HG03045 (cell line): ENCODE results near the gene CT45A7.
"Not testable (repeated sequence)": the region's sequence is repeated elsewhere in the genome, so short reads cannot be mapped to it uniquely, and the experiment has no call there.

Experiments used
- ATAC-seq: cut with Tn5 transposase; IDR thresholded peaks from one replicate; pipeline ENCODE4 v1.9.1; 2021; ENCODE audit warnings: mild to moderate bottlenecking, moderate library complexity; ENCODE audit not compliant: unreplicated experiment

The CT45A7 gene, protein sequence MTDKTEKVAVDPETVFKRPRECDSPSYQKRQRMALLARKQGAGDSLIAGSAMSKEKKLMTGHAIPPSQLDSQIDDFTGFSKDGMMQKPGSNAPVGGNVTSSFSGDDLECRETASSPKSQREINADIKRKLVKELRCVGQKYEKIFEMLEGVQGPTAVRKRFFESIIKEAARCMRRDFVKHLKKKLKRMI

DNA sequence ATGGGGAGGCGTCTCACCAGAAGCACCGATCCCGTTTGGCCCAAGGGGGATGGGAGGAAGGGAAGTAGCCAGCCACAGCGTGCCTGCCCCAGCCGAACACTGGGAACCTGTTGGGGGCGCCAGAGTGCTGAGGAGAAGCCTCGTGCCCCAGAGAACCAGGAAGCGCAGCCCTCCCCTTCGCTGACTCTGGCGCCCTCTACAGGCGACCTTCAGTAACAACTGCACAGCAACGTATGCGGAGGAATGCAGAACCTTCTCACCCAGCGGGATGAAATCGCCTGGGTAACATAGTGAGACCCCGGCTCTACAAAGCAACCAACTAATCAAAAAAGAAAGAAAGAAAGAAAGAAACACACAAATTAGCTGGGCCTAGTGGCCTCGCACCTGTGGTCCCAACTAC lies at the start of gene CT45A7:
Gene CT45A7, minus strand, starts transcription at position 101 of the 400 bp plus-strand sequence. CDS start 3,747 bp downstream, outside the sequence.
- ATAC-seq: not testable (repeated sequence)

DNA sequence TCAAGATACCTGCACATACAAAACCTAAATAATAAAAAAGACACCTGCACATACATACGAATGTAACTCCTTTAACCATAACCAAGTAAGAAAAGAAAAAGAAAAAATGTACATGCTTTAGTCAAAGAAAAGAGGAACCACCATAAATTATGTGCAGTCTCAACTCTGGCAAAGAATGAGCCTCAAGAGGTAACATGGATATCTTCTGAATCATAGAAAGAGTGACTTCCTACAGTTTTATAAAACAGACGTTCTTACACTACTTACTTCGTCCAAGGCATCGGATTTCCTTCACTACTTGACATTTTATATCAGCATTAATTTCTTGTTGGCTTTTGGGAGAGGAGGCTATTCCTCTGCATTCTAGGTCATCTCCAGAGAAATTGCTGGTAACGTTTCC lies 45.7 kb upstream of the CT45A7 start:
- ATAC-seq: not testable (repeated sequence)

DNA sequence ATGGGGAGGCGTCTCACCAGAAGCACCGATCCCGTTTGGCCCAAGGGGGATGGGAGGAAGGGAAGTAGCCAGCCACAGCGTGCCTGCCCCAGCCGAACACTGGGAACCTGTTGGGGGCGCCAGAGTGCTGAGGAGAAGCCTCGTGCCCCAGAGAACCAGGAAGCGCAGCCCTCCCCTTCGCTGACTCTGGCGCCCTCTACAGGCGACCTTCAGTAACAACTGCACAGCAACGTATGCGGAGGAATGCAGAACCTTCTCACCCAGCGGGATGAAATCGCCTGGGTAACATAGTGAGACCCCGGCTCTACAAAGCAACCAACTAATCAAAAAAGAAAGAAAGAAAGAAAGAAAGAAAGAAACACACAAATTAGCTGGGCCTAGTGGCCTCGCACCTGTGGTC lies 34.6 kb upstream of the CT45A7 start, which contains the start of gene CT45A9:
Gene CT45A9, minus strand, starts transcription at position 101 of the 400 bp plus-strand sequence. CDS start 3,751 bp downstream, outside the sequence.
- not testable (repeated sequence) for ATAC-seq

DNA sequence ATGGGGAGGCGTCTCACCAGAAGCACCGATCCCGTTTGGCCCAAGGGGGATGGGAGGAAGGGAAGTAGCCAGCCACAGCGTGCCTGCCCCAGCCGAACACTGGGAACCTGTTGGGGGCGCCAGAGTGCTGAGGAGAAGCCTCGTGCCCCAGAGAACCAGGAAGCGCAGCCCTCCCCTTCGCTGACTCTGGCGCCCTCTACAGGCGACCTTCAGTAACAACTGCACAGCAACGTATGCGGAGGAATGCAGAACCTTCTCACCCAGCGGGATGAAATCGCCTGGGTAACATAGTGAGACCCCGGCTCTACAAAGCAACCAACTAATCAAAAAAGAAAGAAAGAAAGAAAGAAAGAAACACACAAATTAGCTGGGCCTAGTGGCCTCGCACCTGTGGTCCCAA lies 17.4 kb upstream of the CT45A7 start, which contains the start of gene CT45A8:
Gene CT45A8, minus strand, starts transcription at position 101 of the 400 bp plus-strand sequence. CDS start 3,755 bp downstream, outside the sequence.
- ATAC-seq: not testable (repeated sequence)

DNA sequence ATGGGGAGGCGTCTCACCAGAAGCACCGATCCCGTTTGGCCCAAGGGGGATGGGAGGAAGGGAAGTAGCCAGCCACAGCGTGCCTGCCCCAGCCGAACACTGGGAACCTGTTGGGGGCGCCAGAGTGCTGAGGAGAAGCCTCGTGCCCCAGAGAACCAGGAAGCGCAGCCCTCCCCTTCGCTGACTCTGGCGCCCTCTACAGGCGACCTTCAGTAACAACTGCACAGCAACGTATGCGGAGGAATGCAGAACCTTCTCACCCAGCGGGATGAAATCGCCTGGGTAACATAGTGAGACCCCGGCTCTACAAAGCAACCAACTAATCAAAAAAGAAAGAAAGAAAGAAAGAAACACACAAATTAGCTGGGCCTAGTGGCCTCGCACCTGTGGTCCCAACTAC lies 17.2 kb downstream of the CT45A7 start, which contains the start of gene CT45A2:
Gene CT45A2, minus strand, starts transcription at position 101 of the 400 bp plus-strand sequence. CDS start 3,747 bp downstream, outside the sequence.
- ATAC-seq: not testable (repeated sequence)

DNA sequence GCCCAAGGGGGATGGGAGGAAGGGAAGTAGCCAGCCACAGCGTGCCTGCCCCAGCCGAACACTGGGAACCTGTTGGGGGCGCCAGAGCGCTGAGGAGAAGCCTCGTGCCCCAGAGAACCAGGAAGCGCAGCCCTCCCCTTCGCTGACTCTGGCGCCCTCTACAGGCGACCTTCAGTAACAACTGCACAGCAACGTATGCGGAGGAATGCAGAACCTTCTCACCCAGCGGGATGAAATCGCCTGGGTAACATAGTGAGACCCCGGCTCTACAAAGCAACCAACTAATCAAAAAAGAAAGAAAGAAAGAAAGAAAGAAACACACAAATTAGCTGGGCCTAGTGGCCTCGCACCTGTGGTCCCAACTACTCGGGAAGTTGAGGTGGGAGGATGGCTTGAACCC lies 34.4 kb downstream of the CT45A7 start, which contains the start of gene CT45A6:
Gene CT45A6, minus strand, starts transcription at position 101 of the 400 bp plus-strand sequence. CDS start 3,794 bp downstream, outside the sequence.
- not testable (repeated sequence) for ATAC-seq

DNA sequence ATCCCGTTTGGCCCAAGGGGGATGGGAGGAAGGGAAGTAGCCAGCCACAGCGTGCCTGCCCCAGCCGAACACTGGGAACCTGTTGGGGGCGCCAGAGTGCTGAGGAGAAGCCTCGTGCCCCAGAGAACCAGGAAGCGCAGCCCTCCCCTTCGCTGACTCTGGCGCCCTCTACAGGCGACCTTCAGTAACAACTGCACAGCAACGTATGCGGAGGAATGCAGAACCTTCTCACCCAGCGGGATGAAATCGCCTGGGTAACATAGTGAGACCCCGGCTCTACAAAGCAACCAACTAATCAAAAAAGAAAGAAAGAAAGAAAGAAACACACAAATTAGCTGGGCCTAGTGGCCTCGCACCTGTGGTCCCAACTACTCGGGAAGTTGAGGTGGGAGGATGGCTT lies 51.7 kb downstream of the CT45A7 start, which contains the start of gene CT45A5:
Gene CT45A5, minus strand, starts transcription at position 101 of the 400 bp plus-strand sequence. CDS start 3,774 bp downstream, outside the sequence.
- ATAC-seq: not testable (repeated sequence)
